Measurements from ENCODE around the gene NUP153.

Gene NUP153

GRCh38 chr6:17584241-17584803 lies 122.4 kb downstream of the NUP153 start:
- TF ChIP-seq GATA3 (IDR thresholded peaks at IDR 0.05; ENCODE audit: low read depth, low read length) (no peak), GATA2 (IDR thresholded peaks at IDR 0.05; ENCODE audit: low read depth, low read length) (no peak)

DNA sequence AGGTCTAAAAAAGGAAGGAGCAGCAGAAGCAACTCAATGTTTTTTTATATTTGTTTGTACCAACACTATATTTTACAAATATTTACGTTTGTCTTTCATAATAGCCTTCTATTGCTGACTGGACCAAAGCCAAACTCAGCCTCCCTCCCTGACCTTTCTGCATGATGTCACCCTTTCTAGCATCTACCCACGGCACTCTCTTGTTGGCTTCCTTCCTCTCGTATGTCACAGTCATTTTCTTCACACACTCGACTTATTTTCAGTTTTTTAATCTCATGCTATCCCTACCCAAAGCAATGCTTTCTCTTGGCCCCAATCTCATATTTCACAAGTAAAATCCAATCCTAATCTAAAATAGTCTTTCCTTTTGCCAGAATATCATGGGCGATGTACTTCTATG lies 122.9 kb downstream of the NUP153 start:
- no peak for TF ChIP-seq GATA3 (IDR thresholded peaks at IDR 0.05; ENCODE audit: low read depth, low read length)
- TF ChIP-seq GATA2 (IDR thresholded peaks at IDR 0.05; ENCODE audit: low read depth, low read length): no peak

DNA sequence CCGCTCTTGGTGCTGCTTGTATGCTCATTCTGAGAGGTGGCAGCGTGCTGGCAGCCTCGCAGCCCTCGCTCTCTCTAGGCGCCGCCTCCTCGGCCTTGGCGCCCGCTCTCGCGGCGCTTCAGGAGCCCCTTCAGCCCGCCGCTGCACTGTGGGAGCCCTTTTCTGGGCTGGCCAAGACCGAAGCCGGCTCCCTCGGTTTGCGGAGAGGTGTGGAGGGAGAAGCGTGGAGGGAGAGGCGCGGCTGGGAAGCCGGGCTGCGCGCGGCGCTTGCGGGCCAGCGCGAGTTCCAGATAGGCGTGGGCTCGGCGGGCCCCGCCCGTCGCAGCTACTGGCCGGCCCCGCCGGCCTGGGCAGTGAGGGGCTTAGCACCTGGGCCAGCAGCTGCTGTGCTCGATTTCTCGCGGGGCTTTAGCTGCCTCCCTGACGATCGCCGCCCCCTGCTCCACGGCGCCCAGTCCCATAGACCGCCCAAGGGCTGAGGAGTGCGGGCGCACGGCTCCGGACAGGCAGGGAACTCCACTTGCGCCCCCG lies 126.1 kb downstream of the NUP153 start:
- no peak for TF ChIP-seq GATA2 (IDR thresholded peaks at IDR 0.05; ENCODE audit: low read depth, low read length)
- TF ChIP-seq GATA3 (IDR thresholded peaks at IDR 0.05; ENCODE audit: low read depth, low read length): no peak

DNA sequence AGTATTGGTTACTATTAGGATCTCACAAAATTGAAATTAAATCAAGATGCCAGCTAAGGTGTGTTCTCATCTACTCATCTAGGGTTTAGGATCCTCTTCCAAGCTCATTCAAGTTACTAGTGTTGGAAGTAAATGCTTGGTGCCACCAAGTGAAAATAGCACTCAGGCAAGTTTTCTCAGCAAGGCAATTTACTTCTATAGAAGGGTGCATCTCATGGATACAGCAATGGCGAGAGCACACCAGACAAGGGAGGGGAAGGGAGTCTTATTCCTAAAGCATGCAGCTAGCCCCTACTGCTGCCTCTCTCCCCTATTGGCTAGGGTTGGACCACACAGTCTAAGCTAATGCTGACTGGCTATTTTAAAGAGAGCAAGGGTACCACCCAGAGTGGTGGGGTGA lies 129.7 kb downstream of the NUP153 start:
- TF ChIP-seq GATA2 (IDR thresholded peaks at IDR 0.05; ENCODE audit: low read depth, low read length) (no peak), GATA3 (IDR thresholded peaks at IDR 0.05; ENCODE audit: low read depth, low read length) (no peak)

DNA sequence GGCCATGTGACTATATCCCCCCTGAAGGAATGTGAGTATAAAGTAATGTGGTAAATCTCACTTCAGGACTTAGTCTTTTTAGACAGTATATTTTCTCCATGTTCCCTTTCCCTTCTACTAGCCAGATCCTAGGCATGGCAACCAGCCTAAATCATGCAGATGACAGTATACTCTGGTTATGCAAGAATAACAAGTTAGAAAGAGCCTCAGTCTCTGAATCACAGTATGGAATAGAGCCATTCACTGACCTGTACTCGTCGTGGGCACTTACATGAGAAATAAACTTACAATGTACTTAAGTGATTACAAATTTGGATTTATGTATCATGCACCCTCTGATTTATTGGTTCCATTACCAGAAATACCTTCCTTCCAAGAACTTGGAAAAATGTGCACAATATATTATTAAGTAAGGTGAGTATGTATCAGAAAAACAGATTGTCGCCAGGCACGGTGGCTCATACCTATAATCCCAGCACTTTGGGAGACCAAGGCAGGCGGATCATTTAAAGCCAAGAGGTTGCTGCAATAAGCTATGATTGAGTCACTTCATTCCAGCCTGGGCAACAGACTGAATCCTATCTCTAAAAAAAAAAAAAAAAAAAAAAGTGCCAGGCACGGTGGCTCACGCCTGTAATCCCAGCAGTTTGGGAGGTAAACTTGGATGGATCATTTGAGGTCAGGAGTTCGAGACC lies 131.7 kb downstream of the NUP153 start:
- no peak for TF ChIP-seq GATA3 (IDR thresholded peaks at IDR 0.05; ENCODE audit: low read depth, low read length)
- TF ChIP-seq GATA2 (IDR thresholded peaks at IDR 0.05; ENCODE audit: low read depth, low read length): no peak

GRCh38 chr6:17565399-17565798 lies 141.3 kb downstream of the NUP153 start:
- no peak for TF ChIP-seq GATA3 (IDR thresholded peaks at IDR 0.05; ENCODE audit: low read depth, low read length)
- TF ChIP-seq GATA2 (IDR thresholded peaks at IDR 0.05; ENCODE audit: low read depth, low read length): no peak
